H1 (cell line): ENCODE results near the gene XYLB. TPM values are rescaled to one million over a fixed set of nuclear protein-coding genes. Genes with fewer than 3 reads are reported as not detected.

Experiments
- CTCF ChIA-PET: fragments of 300-600 bp; sonication (Branson Sonifier 250); formaldehyde crosslinking; loops from one replicate; lab custom pipeline; 2021; ENCODE audit not compliant: partially characterized antibody; lab: Charles Lee
- POLR2A ChIA-PET: fragments of 300-600 bp; sonication (Branson Sonifier 250); formaldehyde crosslinking; loops from one replicate; lab custom pipeline; 2021; ENCODE audit warnings: inconsistent platforms; ENCODE audit not compliant: partially characterized antibody; lab: Charles Lee
- DNase-seq, 2 experiments: peaks; one replicate each; pipeline versions ENCODE4 v3.0.0 to v3.0.0-alpha.2; 2010 to 2022; ENCODE audit warnings: low spot score in 2 of 2, low read depth in 1 of 2, mixed read lengths in 1 of 2
- FAIRE-seq: peaks from 2 replicates; lab custom pipeline; 2011; peaks lifted over from hg19 to GRCh38; lab: Jason Lieb, UNC
- H2AFZ ChIP-seq: 2 replicates; pipeline ENCODE4 v1.8.1; 2012; ENCODE audit warnings: low read length, inconsistent platforms
- H2AK5ac ChIP-seq: 2 replicates; pipeline ENCODE4 v1.6.1; 2013; ENCODE audit warnings: low read depth, low read length
- H2BK120ac ChIP-seq: replicated peaks from 2 replicates; pipeline ENCODE3; 2013; ENCODE audit warnings: low read depth, low read length, inconsistent platforms
- H2BK12ac ChIP-seq: 2 replicates; pipeline ENCODE4 v1.6.1; 2013; ENCODE audit warnings: low read depth, low read length
- H2BK15ac ChIP-seq: 2 replicates; pipeline ENCODE4 v1.6.1; 2013; ENCODE audit warnings: low read length
- H2BK20ac ChIP-seq: 2 replicates; pipeline ENCODE4 v1.6.1; 2013; ENCODE audit warnings: low read length
- H2BK5ac ChIP-seq: 2 replicates; pipeline ENCODE4 v1.6.1; 2013; ENCODE audit warnings: low read depth, low read length
- H3K14ac ChIP-seq: 2 replicates; pipeline ENCODE4 v1.6.1; 2013; ENCODE audit warnings: inconsistent platforms; ENCODE audit not compliant: insufficient read length
- H3K18ac ChIP-seq: 2 replicates; pipeline ENCODE4 v1.6.1; 2013; ENCODE audit warnings: low read length; ENCODE audit errors: extremely low read depth
- H3K23ac ChIP-seq: 2 replicates; pipeline ENCODE4 v1.6.1; 2013; ENCODE audit warnings: inconsistent platforms; ENCODE audit not compliant: insufficient read length
- H3K23me2 ChIP-seq: 2 replicates; pipeline ENCODE4 v1.6.1; 2013; ENCODE audit warnings: low read depth, low read length
- H3K27ac ChIP-seq: 2 replicates; pipeline ENCODE4 v1.6.1; 2011; ENCODE audit warnings: low read depth, low read length, inconsistent platforms
- H3K27me3 ChIP-seq, 4 experiments: replicated peaks in 1 of 4; 1 replicate in 1 of 4; 2 replicates in 3 of 4; pipeline versions ENCODE4 v1.6.1 to v1.8.1; 2011 to 2013; ENCODE audit warnings: low read length in 3 of 4, mild to moderate bottlenecking in 3 of 4, inconsistent platforms in 2 of 4, mixed read lengths in 2 of 4, moderate library complexity in 1 of 4; ENCODE audit not compliant: control insufficient read depth in 3 of 4, insufficient read depth in 3 of 4; ENCODE audit errors: extremely low read depth in 1 of 4
- H3K36me3 ChIP-seq, 4 experiments: 2 replicates each; pipeline versions ENCODE4 v1.6.1 to v1.8.1; 2011 to 2013; ENCODE audit warnings: mild to moderate bottlenecking in 4 of 4, low read length in 3 of 4, moderate library complexity in 2 of 4, control low read depth in 1 of 4, inconsistent platforms in 1 of 4; ENCODE audit not compliant: insufficient read depth in 4 of 4, control insufficient read depth in 2 of 4
- H3K4ac ChIP-seq: replicated peaks from 2 replicates; pipeline ENCODE3; 2013; ENCODE audit warnings: low read length, low read depth, mixed read lengths, inconsistent platforms; ENCODE audit not compliant: insufficient read length
- H3K4me1 ChIP-seq, 4 experiments: replicated peaks in 1 of 4; 1 replicate in 1 of 4; 2 replicates in 3 of 4; pipeline versions ENCODE4 v1.6.1 to v1.8.1; 2011 to 2013; ENCODE audit warnings: low read length in 3 of 4, inconsistent platforms in 2 of 4, mixed read lengths in 1 of 4; ENCODE audit not compliant: insufficient read depth in 4 of 4, control insufficient read depth in 3 of 4
- H3K4me2 ChIP-seq, 2 experiments: 2 replicates each; pipeline versions ENCODE4 v1.6.1 to v1.8.1; 2011 to 2013; ENCODE audit warnings: low read depth in 2 of 2, low read length in 2 of 2, control low read depth in 1 of 2, inconsistent platforms in 1 of 2, mild to moderate bottlenecking in 1 of 2; ENCODE audit not compliant: insufficient read depth in 1 of 2
- H3K4me3 ChIP-seq, 4 experiments: fragments of 200-600, 300-600 bp in 1 of 4; sonication (generic), shearing (Covaris generic), sonication (Bioruptor Twin) in 1 of 4; 2 replicates each; pipeline versions ENCODE4 v1.5.1 to v1.8.1; 2011 to 2016; ENCODE audit warnings: low read length in 4 of 4, low read depth in 3 of 4, control low read depth in 2 of 4, inconsistent platforms in 2 of 4, mild to moderate bottlenecking in 2 of 4, mixed read lengths in 1 of 4, moderate library complexity in 1 of 4; ENCODE audit not compliant: insufficient read depth in 2 of 4; ENCODE audit errors: extremely low read depth in 1 of 4
- H3K56ac ChIP-seq: replicated peaks from 2 replicates; pipeline ENCODE3; 2013; ENCODE audit warnings: low read depth, mild to moderate bottlenecking, mixed read lengths, low read length, inconsistent platforms; ENCODE audit not compliant: insufficient read length
- H3K79me1 ChIP-seq: 2 replicates; pipeline ENCODE4 v1.6.1; 2013; ENCODE audit warnings: low read depth, low read length, control low read depth
- H3K79me2 ChIP-seq, 2 experiments: 2 replicates each; pipeline versions ENCODE4 v1.6.1 to v1.8.1; 2012 to 2013; ENCODE audit warnings: low read length in 2 of 2, mild to moderate bottlenecking in 2 of 2, inconsistent platforms in 1 of 2; ENCODE audit not compliant: insufficient read depth in 2 of 2, control insufficient read depth in 1 of 2
- H3K9ac ChIP-seq, 4 experiments: replicated peaks in 1 of 4; 1 replicate in 1 of 4; 2 replicates in 3 of 4; pipeline versions ENCODE4 v1.6.1 to v1.8.1; 2011 to 2013; ENCODE audit warnings: low read depth in 3 of 4, low read length in 3 of 4, control low read depth in 2 of 4, mild to moderate bottlenecking in 2 of 4, moderate library complexity in 2 of 4, inconsistent platforms in 1 of 4; ENCODE audit errors: extremely low read depth in 1 of 4
- H3K9me3 ChIP-seq, 2 experiments: 2 replicates each; pipeline versions ENCODE4 v1.6.1 to v1.8.1; 2012 to 2013; ENCODE audit warnings: mild to moderate bottlenecking in 2 of 2, moderate library complexity in 2 of 2, control low read depth in 1 of 2, inconsistent platforms in 1 of 2, low read depth in 1 of 2, low read length in 1 of 2, mixed read lengths in 1 of 2; ENCODE audit not compliant: insufficient read depth in 2 of 2
- H4K20me1 ChIP-seq, 2 experiments: replicated peaks in 1 of 2; 2 replicates each; pipeline versions ENCODE3 to v1.8.1; 2011 to 2013; ENCODE audit warnings: inconsistent platforms in 2 of 2, low read length in 2 of 2, mild to moderate bottlenecking in 1 of 2; ENCODE audit not compliant: insufficient read depth in 2 of 2, control insufficient read depth in 1 of 2
- H4K5ac ChIP-seq: 2 replicates; pipeline ENCODE4 v1.6.1; 2013; ENCODE audit warnings: low read length, low read depth, mixed read lengths, inconsistent platforms; ENCODE audit not compliant: insufficient read length
- H4K8ac ChIP-seq: 2 replicates; pipeline ENCODE4 v1.8.0; 2013; ENCODE audit warnings: mild to moderate bottlenecking, moderate library complexity, low read length, inconsistent platforms; ENCODE audit not compliant: insufficient read depth; ENCODE audit errors: extremely low read depth
- H4K91ac ChIP-seq: replicated peaks from 2 replicates; pipeline ENCODE3; 2013; ENCODE audit warnings: low read length, mixed read lengths, inconsistent platforms; ENCODE audit not compliant: insufficient read length
- BCL11A ChIP-seq, 2 experiments: IDR thresholded peaks; one replicate each; pipeline ENCODE4 v1.6.1; 2011; ENCODE audit warnings: low read depth in 2 of 2, low read length in 2 of 2, mild to moderate bottlenecking in 2 of 2
- CBX5 ChIP-seq: fragments of 300-800, 300-1000 bp; sonication (generic); IDR thresholded peaks from 2 replicates; pipeline ENCODE4 v1.7.1; 2016; ENCODE audit warnings: antibody characterized with exemption, low read length, low read depth
- CEBPB ChIP-seq: IDR thresholded peaks from 2 replicates; pipeline ENCODE4 v1.6.1; 2012; ENCODE audit warnings: low read depth, low read length
- CTBP2 ChIP-seq: IDR thresholded peaks from 2 replicates; pipeline ENCODE4 v1.7.0; 2011; ENCODE audit warnings: borderline replicate concordance, mild to moderate bottlenecking, moderate library complexity, mixed read lengths, low read length; ENCODE audit not compliant: insufficient read depth, insufficient read length
- GTF2F1 ChIP-seq: IDR thresholded peaks from 2 replicates; pipeline ENCODE4 v1.6.1; 2012; ENCODE audit warnings: low read depth, low read length, improper control_type of control experiment, borderline replicate concordance
- HDAC2 ChIP-seq, 2 experiments: fragments of 300-600 bp in 1 of 2; sonication (generic) in 1 of 2; IDR thresholded peaks; 2 replicates each; pipeline ENCODE4 v1.6.1; 2011 to 2012; ENCODE audit warnings: low read depth in 2 of 2, low read length in 2 of 2, mild to moderate bottlenecking in 2 of 2, moderate library complexity in 2 of 2, borderline replicate concordance in 1 of 2, inconsistent platforms in 1 of 2
- RNF2 ChIP-seq: fragments of 200-900, 300-1000 bp; sonication (generic); IDR thresholded peaks from 2 replicates; pipeline ENCODE4 v1.7.1; 2016; ENCODE audit warnings: borderline replicate concordance, low read depth, mild to moderate bottlenecking, antibody characterized with exemption, low read length; ENCODE audit not compliant: poor library complexity, severe bottlenecking; ENCODE audit errors: missing control alignments
- SIN3A ChIP-seq, 2 experiments: IDR thresholded peaks in 1 of 2; conservative IDR thresholded peaks in 1 of 2; 2 replicates each; pipeline ENCODE4 v1.6.1; 2011 to 2012; ENCODE audit warnings: low read length in 2 of 2, improper control_type of control experiment in 1 of 2, low read depth in 1 of 2, mild to moderate bottlenecking in 1 of 2
- SRF ChIP-seq: IDR thresholded peaks from 2 replicates; pipeline ENCODE4 v1.6.1; 2011; ENCODE audit warnings: mild to moderate bottlenecking, low read depth, low read length, moderate library complexity
- TAF7 ChIP-seq: optimal IDR thresholded peaks from 2 replicates; pipeline ENCODE3; 2011; ENCODE audit warnings: low read depth, mild to moderate bottlenecking, inconsistent platforms, low read length, moderate library complexity, borderline replicate concordance
- polyA plus RNA-seq, 7 experiments: library from polyadenylated mRNA; depleted of rRNA in 3 of 7; stranded (reverse) in 5 of 7; unstranded in 2 of 7; fragments of >200 nt in 5 of 7; fragments of 200-250 nt in 2 of 7; gene quantifications; 1 replicate in 5 of 7; 2 replicates in 1 of 7; 4 replicates in 1 of 7; pipeline versions ENCODE4 v1.2.1 to v1.2.3, GENCODE V29; 2011 to 2013; ENCODE audit warnings: missing spikeins in 2 of 7, mixed read lengths in 2 of 7
- total RNA-seq: library from RNA; stranded (reverse); fragmentation: NEBNext Ultra II Directional; extraction: Animal tissue kit (Norgen Biotek cat#: 25700); gene quantifications from 2 replicates; pipeline ENCODE4 v1.2.1, GENCODE V29; 2021
- TF ChIP-seq, protein P1 (sequence below), 3 experiments: IDR thresholded peaks; 1 replicate in 2 of 3; 2 replicates in 1 of 3; pipeline versions ENCODE4 v1.5.1 to v1.6.1; 2011; ENCODE audit warnings: low read length in 3 of 3, mild to moderate bottlenecking in 3 of 3, inconsistent platforms in 2 of 3, low read depth in 1 of 3, moderate library complexity in 1 of 3; ENCODE audit not compliant: insufficient read depth in 1 of 3; ENCODE audit errors: control extremely low read depth in 1 of 3

The XYLB gene
- total and polyA plus RNA-seq, 2 of the 8 experiments (the other 6 are each of a cell fraction or from before 2014, with no cell fraction given) = 1.7 to 5.5 TPM

DNA sequence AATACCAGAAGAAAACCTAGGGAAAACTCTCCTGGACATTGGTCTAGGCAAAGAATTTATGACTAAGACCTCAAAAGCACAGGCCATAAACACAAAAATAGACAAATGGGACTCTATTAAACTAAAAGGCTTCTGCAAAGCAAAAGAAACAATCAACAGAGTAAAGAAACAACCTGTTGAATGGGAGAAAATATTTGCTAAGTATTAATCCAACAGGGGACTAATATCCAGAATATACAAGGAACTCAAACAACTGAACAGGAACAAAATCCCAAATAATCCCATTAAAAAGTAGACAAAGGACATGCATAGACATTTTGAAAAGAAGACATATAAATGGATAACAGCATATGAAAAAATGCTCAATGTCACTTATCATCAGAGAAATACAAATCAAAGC lies 100.2 kb downstream of the XYLB start:
- H2BK5ac ChIP-seq = no peak overlapping the region
- CTCF ChIA-PET = interaction anchor here (0.7 kb wide), 1 partner anchor 33 kb away, joined by 3 read pairs; no protein-coding TSS in a partner anchor
- no peak for FAIRE-seq
- H4K5ac ChIP-seq = no peak overlapping the region
- no peak overlapping the region for H3K56ac ChIP-seq
- no peak overlapping the region for H4K91ac ChIP-seq
- no peak overlapping the region for H2BK120ac ChIP-seq
- DNase-seq = no peak
- no peak overlapping the region for H3K23ac ChIP-seq
- H3K9ac ChIP-seq = no peak overlapping the region
- no peak overlapping the region for H2AFZ ChIP-seq
- H3K79me1 ChIP-seq = no peaks in the 10 kb centered on the region
- no peaks in the 10 kb centered on the region for H4K20me1 ChIP-seq
- H3K9me3 ChIP-seq = 0 out of 4 replicates have a peak, but pooled peaks cover 0 to 5% of the 10 kb centered on the region in 2 experiments
- no peaks in the 10 kb centered on the region for H3K4me1 ChIP-seq
- H3K14ac ChIP-seq = no peak overlapping the region
- H3K27me3 ChIP-seq = no peaks in the 10 kb centered on the region
- H2BK12ac ChIP-seq = no peak overlapping the region
- H3K79me2 ChIP-seq = no peaks in the 10 kb centered on the region
- no peak for TF ChIP-seq SRF
- TF ChIP-seq TAF7 = no peak
- TF ChIP-seq CTBP2 = no peak
- no peak for TF ChIP-seq CBX5
- no peak for TF ChIP-seq RNF2
- no peak for TF ChIP-seq SIN3A (conservative IDR thresholded peaks at IDR 0.05 in 1 of 2, IDR thresholded peaks at IDR 0.05 in 1 of 2; ENCODE audit: low read depth in 1 of 2, low read length in 2 of 2)
- TF ChIP-seq, protein P1, sequence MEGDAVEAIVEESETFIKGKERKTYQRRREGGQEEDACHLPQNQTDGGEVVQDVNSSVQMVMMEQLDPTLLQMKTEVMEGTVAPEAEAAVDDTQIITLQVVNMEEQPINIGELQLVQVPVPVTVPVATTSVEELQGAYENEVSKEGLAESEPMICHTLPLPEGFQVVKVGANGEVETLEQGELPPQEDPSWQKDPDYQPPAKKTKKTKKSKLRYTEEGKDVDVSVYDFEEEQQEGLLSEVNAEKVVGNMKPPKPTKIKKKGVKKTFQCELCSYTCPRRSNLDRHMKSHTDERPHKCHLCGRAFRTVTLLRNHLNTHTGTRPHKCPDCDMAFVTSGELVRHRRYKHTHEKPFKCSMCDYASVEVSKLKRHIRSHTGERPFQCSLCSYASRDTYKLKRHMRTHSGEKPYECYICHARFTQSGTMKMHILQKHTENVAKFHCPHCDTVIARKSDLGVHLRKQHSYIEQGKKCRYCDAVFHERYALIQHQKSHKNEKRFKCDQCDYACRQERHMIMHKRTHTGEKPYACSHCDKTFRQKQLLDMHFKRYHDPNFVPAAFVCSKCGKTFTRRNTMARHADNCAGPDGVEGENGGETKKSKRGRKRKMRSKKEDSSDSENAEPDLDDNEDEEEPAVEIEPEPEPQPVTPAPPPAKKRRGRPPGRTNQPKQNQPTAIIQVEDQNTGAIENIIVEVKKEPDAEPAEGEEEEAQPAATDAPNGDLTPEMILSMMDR (IDR thresholded peaks at IDR 0.05; ENCODE audit: control extremely low read depth in 1 of 3, insufficient read depth in 1 of 3, low read depth in 1 of 3, low read length in 3 of 3) = no peak
- TF ChIP-seq HDAC2 (IDR thresholded peaks at IDR 0.05; ENCODE audit: borderline replicate concordance in 1 of 2, low read depth in 2 of 2, low read length in 2 of 2) = no peak
- no peak for TF ChIP-seq GTF2F1
- no peak for TF ChIP-seq BCL11A (IDR thresholded peaks at IDR 0.05; ENCODE audit: low read depth in 2 of 2, low read length in 2 of 2)
- TF ChIP-seq CEBPB = no peak
- no peak overlapping the region for H2BK15ac ChIP-seq
- no peak overlapping the region for H2AK5ac ChIP-seq
- POLR2A ChIA-PET = interaction anchor here (1.4 to 1.6 kb wide), 2 partner anchors 9 to 12 kb away, joined by 3 to 4 read pairs; no protein-coding TSS in a partner anchor
- H3K4me3 ChIP-seq = no peak overlapping the region
- H3K23me2 ChIP-seq = no peaks in the 10 kb centered on the region
- no peak overlapping the region for H4K8ac ChIP-seq
- no peaks in the 10 kb centered on the region; a peak in 1 of 8 replicates for H3K36me3 ChIP-seq
- no peak overlapping the region for H3K4me2 ChIP-seq
- no peak overlapping the region for H3K27ac ChIP-seq
- H3K4ac ChIP-seq = no peak overlapping the region
- no peak overlapping the region for H2BK20ac ChIP-seq
- H3K18ac ChIP-seq = no peak overlapping the region
